Activated CD4-positive, alpha-beta T cell treated with anti-CD3 and anti-CD28 coated beads for 1 hour (primary cell): Measurements from ENCODE around the gene PNPLA3.

Experiments used
- DNase-seq: peaks from one replicate; pipeline ENCODE4 v3.0.0-alpha.2; 2020

Gene PNPLA3

GRCh38 chr22:43968614-43969013, 45.0 kb downstream of the PNPLA3 start:
- no peak for DNase-seq

DNA sequence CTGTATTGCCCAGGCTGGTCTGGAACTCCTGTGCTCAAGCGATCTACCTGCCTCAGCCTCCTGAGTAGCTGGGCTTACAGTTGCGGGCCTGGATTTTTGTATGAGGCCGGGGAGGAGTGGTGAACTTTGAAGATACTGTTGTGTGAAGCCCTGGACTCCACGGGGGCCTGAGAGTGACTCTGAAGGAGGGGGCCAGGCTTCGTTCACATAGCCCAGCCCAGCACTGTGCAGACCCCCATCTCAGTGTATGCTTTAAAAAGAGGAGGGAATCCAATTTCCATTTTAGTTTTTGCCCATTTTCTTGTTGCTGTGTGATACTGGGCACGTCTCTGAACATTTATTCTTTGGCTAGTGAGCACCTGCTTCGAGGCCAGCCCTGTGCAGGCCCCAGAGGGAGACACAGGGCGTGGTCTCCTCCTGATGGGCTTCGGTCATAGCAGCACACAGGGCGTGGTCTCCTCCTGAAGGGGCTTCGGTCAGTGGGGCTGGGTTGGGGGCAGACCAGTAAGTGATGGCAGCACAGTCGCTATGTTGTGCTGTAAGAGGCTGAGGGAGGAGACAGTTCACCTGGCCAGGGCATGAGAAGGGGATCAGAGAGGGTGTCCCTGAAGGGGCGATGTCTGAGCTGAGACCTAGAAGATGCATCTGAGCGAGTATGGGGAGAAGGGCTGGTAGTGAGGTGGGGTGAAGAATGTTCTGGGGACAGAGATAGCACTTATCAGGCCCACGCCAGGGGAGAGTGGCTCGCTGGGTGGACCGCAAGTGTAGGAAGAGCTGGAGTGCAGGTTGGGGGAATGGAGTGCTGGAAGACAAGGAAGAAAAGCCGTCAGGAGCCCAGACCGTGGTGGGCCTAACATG, 45.6 kb downstream of the PNPLA3 start:
- no peak for DNase-seq

DNA sequence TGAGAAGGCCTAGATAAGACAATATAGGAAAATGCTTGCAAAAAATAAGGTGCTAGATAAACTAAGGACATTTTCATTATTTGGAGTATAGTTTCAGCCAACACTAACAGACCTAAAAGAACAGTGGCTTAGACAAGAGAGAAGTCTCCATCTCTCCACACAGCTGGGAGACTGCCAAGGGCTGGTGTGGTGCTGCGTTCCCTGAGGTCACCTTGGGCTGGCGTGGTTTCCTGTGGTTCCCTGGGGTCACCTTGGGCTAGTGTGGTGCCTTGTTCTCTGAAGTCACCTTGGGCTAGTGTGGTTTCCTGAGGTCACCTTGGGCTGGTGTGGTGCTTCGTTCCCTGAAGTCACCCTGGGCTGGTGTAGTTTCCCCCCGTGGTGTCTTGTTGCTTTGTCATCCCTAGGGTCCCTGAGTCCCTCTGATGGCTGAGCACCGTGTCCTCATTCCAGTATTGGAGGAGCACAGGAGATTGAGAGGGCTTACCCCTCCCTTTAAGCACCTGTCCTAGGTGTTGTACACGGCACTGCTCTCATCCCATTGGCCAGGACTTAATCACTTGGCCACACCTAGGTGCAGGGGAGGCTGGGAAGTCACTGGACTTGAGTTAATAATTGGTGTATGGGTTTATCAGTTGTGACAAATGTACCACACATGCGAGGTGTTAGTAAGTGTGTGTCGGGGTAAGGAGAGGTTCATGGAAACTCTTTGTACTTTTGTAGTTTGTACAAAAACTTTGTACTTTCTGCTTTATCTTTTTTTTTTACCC, 46.6 kb downstream of the PNPLA3 start:
- DNase-seq, result no peak

DNA sequence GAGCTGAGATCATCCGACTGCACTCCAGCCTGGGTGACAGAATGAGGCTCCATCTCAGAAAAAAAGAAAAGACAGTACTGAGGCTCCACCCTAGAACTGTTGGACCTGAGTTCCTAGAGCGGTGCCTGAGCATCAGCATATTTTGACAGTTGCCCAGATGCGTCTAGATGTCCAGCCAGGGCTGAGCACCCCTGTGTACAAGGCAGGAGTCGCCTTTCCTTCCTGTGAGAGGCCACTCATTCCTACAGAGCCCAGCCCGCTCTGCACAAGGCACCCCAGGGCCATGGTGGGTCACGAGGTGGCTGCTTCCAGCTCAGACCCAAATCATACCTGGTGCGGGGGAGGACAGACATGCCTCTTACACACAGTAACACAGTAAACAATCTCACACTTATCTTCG, 47.5 kb downstream of the PNPLA3 start:
- DNase-seq, result no peak

GRCh38 chr22:43972931-43973462, 49.4 kb downstream of the PNPLA3 start:
- DNase-seq, result no peak

DNA sequence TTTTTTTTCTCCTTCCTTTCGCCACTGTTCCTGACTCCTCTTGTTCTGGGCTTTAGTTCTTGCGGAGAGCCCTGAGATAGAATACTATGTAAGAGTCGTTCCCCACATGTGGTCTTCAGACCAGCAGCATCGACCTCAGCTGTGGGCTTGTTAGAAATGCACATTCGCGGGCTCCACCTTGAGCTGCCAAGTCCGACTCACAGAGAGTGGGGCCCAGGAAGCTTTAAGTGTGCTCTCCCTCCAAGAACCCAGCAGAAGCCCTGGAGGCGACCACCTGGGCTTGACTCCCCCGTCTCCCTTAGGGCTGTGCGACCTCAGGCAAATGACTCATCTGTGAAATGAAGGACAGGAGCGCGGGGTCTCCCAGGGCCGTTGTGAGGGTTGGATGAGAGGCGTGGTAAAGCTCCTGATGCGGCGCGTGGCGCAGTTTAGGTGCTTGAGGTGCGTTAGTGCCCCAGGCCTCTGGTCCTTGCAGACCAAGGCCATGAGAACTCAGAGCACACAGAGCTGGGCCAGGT, 50.5 kb downstream of the PNPLA3 start:
- no peak for DNase-seq

GRCh38 chr22:43975041-43975440, 51.4 kb downstream of the PNPLA3 start:
- DNase-seq, result no peak

DNA sequence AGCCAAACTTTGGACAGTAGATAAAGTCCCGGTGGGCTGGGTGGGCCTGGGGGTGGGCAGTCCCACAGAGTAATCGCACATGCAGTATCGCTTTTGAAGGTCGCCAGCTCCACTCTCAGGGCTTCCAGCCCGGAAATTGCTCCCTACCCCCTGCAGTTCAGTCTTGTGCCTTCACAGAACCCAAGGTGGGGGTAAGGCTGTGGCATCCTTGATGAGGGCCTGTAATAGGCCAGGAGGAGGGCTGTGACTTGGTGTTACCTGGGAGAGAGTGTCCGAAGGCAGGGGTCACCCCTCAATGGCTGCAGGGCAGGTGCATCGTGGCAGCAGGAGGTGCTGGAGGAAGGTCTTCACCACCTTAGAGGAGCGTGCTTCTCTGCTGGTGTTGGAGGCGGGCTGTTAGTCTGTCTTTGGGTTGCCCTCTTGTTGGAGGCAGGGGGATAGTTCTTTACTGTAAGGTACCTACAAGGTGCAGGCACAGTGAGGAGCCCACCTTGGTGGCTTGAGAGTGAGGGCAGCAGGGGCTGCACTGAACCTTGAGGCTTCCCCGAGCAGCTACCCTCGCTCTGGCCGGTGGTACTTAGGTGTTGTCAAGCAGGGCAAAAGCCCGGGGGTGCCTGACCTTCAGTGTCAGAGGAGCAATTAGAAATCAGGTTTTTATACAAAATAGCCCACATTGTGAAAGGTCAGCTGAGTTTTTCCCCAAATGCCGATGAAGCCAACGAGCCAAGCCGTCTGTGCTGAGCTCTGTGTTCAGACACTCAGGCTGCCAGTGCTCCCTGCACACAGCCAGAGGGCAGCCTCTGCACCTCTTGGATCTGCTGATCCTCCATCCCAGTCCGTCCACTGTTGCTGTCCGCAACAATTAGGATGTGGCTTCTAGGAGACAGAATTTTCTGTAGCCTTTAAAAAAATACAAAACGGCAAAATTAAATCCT, 53.5 kb downstream of the PNPLA3 start:
- DNase-seq, result no peak

DNA sequence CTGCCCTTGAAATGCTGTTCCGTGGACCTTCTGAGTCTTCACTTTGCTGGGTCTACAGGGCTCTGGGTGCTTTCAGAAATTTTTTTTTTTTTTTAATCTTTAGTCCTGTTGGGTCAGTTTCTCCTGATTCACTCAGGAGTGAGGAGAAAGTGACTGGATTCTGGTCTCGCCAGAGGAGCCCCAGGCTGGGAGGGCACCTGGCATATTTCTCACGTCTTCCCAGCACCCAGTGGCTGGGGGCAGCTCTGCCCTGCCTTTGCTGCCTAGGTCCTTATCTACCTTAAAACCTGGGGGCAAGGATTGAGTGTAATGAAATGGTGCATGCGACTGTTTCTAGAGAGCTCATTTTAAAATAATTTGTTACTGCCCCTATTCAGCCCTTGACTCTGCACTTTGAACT, 55.0 kb downstream of the PNPLA3 start:
- DNase-seq, result no peak

DNA sequence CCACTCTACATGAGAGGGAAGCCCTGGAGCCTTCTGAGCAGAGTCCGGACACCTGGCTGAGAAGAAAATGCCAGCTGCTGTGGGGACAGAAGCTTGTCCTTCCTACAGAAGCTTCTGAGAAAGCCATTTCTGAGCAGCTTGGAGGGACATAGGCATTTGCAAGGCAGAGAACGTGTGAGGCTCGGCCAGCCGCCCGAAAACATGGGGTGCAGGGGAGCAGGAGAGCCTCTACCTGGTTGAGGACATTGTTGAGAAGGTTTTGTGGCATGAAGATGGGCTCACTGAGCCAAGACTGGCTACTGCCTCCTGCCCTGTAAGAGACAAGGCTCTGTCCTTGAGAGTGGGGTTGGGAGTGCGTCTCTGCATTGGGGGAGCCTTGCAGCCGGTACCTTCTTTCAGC, 57.0 kb downstream of the PNPLA3 start:
- DNase-seq, result no peak

DNA sequence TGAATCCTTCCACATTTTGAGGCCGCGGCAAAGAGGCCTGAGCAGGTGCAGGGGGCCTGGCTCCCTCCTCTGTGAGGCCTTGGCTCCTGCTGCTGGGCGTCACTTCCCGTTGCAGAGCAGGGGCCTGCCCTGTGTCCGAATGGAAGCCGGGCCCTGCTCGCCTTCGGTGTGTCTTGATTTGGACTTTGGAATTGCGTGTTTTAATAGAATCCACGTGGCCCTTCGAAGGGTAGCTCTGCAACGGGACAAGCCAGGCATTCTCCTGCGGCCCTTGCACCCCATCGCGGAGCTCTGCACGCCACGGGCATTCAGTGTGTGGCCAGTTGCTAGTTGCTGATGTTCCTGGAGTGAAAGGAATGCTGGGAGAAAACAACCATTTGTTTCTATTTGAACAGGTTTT, 57.4 kb downstream of the PNPLA3 start:
- no peak for DNase-seq

- no peak for DNase-seq
Measured at GRCh38 chr22:43983808-43984207, 60.2 kb downstream of the PNPLA3 start.

DNA sequence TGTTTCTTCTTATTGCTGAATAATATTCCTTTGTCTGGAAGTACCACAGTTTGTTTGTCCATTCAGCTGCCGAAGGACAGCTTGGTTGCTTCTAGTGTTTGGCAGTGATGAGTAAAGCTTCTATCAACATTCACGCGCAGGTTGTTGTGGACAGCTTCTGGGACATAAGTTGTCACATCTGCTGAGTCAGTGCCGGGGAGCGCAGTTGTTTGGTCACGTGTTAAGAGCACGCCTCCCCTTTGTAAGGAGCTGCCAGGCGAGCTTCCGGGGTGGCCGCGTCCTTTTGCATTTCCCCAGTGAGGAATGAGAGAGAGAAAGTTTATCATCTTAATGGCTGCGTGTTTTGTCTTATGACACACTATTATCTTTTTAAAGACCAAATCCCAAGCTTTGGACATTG, 61.9 kb downstream of the PNPLA3 start:
- no peak for DNase-seq

DNA sequence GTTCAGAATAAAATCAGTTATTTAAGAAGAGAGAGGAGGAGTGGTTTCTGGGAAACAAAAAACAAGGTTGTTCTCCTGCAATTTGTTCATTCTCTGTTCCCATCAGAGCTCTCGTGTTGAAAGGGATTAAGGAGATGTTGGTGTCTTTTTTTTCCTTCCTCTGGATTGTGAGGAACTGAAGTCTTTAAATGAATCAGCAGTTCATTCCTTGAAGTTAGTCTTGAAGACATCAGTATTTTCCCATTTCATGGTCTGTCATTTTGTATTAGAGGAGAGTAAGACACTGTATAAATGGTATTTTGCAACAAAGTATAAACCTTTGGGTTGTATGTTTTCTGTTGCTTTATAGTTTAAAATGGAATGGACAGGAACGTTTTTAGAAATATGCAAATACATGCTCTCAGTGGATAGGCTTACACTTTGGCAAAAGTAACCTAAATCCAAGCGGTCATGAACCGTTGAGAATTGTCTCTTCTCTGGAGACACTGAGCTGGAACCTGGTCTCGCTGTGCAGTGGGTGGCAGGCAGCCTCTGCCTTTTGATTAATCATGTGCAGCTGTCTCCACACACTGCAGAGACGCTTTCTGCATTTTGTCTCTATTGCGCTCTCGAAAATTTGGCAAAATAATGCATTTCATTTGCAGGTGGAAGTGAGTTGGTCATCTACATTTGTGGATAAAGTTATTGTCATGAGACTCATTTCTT, 64.7 kb downstream of the PNPLA3 start:
- no peak for DNase-seq

- no peak for DNase-seq
Measured at GRCh38 chr22:43988960-43989359, 65.4 kb downstream of the PNPLA3 start.

DNA sequence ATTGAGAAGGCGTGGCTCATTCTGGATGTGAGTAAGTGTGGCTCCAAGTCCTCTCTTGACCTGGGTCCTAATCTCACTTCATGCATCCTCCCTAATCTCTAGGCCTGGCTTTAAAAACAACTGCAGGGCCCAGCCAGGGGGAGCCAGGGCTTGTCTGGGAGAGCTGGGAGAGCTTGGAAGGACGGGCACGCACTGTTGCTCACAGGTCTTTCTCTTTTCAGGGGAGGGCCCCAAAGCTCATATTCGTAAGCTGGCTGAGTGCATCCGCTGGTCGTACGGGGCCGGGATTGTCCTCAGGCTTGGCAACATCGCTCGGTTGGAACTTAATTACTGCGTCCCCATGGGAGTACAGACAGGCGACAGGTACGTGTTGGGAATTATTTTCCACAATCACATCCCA, 66.4 kb downstream of the PNPLA3 start:
- no peak for DNase-seq

DNA sequence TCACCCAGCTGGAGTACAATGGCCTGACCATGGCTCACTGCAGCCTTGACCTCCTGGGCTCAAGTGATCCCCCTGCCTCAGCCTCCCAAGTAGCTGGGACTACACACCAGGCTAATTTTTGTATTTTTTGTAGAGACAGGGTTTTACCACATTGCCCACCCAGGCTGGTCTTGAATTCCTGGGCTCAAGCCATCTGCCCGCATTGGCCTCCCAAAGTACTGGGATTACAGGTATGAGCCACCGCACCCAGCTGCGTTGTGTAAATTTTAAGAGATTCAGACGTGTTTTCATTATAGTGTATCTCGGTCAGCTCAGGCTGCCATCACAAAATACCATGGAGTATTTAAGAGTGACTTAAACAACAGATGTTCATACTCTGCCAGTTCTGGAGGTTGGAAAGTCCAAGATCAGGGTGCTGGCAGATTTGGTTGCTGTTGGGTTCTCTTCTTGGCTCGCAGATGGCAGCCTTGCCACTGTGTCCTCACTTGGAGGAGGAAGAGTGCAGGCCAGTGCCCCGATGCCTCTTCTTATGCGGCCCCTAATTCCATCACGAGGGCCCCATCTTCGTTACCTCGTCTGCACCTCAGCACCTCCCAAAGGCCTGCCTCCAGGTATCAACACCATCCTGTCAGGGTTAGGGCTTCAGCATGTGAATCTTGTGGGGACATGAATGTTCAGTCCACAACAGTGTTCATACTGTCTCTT, 67.9 kb downstream of the PNPLA3 start:
- DNase-seq, result no peak

DNA sequence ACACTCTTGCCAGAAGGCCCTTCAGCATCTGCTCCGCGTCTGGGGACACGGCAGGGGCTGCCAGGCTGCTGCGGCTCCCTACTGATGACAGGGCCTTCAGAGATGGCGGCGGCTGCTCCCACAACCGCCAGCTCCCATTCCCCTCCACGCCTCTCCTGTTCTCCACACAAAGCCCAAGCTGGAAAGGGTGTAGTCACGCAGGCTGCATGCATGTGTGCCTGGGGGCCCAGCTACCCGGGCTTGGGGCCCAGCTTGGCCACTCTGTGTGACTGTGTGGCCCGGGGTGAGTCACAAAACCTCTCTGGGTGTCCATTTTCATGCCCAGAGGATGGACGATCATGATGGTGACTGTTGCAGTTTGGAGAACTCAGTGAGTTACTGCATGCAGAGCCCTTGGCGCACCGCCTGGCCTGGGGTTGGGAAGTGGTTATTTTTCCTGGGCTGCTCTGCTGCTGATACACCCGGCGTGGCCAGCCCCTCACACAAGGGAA, 68.8 kb downstream of the PNPLA3 start:
- no peak for DNase-seq

DNA sequence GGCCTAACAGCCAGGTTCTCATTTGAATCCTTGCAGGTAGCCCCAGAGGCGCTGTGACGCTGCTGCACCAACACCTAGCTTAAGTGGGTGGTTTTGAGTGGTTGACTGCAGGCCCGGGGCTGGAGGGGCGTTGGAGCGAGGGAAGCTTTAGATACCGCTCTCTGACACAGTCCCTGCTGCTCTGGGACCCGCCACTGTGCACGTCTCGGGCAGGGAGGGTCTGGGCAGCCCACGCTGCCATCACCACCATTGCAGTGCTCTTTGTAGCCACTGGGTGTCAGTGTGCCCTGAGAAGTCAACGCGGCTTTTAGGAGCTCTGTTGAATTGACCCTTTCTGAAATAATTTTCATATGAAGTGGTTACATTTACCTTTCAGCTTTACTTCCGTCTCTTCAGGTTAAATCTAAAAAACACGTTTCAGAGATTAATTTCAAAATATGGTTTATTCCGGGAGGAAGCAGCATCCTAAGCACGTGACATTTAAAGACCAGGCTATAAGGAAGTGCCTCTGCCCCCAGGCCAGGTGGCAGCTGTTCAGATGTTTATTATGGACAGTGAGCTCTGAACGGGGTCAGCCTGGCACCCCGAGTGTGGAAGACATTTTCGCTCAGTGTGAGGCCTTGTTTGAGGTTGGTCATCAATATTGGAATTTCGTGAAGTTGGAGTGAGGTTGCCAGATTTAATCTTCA, 69.6 kb downstream of the PNPLA3 start:
- DNase-seq, result peak; percentile 25

DNA sequence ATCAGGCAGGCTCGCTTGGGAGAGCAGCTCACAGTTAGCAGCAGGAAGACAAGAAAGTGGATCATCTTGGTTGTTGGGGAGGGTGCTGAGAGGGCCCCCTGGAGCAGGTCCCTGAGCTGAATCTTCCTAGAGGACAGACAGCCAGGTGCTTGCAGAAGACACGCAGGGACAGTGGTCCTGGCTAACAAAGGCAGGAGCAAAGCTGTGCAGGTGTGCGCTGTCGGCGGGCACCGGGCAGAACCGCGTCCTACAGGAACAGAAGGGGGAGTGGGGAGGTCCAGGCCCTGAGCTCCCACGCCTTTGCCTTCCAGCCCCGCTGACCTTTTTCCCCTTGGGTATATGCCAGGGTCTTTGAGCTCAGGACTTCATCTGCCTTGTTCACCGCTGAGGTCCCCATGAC, 70.4 kb downstream of the PNPLA3 start:
- no peak for DNase-seq

DNA sequence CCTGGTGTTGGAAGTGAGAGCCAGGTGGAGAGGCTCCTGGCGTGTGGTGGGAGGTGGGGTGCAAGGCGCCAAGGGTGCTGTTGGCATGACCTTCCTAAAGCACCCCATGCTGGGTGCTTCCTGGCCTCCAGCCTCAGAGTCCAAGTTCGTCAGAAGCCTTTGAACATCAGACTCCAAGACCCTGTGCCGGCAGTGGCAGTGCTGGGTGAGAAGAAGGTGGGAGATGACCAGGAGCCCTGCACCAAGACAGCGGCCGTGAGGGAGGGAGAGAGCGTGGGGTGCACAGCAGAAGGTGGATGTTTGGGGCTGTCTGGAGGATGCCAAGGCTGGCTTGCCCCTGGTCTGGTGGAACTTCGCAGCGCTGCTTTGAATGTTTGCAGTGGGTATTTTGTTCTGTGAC, 70.8 kb downstream of the PNPLA3 start:
- no peak for DNase-seq
